IMR-90 (cell line): ENCODE measurements around the gene AFG3L2. TPM values are rescaled to one million over a fixed set of nuclear protein-coding genes. Genes with fewer than 3 reads are reported as not detected.

Experiments used
- ATAC-seq: fragments of 200-7000 bp; cut with Tn5 transposase; 2 replicates; pipeline ENCODE4 v1.9.1; 2020; ENCODE audit warnings: low read depth, mild to moderate bottlenecking, moderate library complexity
- BruUV-seq: library from RNA; stranded (reverse); fragments of 400-500 nt; replicated peaks from 2 replicates; lab custom pipeline; 2021; lab: Mats Ljungman, UMichigan
- CTCF ChIA-PET: fragments of 300-600 bp; formaldehyde crosslinking; extraction: SDS; loops from one replicate; lab custom pipeline; 2021; ENCODE audit warnings: antibody characterized with exemption; lab: Yijun Ruan, JAX
- POLR2A ChIA-PET: fragments of 300-600 bp; sonication (Branson Sonifier 250); formaldehyde crosslinking; loops from one replicate; lab custom pipeline; 2022; ENCODE audit warnings: antibody characterized with exemption; ENCODE audit not compliant: unreplicated experiment; lab: Charles Lee
- DNase-seq: peaks from one replicate; pipeline ENCODE4 v3.0.0; 2013
- H2AFZ ChIP-seq: replicated peaks from 2 replicates; pipeline ENCODE3; 2013; ENCODE audit warnings: low read length, mild to moderate bottlenecking; ENCODE audit not compliant: poor library complexity
- H2AK5ac ChIP-seq: 2 replicates; pipeline ENCODE4 v1.6.1; 2013; ENCODE audit warnings: low read depth, low read length, inconsistent platforms
- H2AK9ac ChIP-seq: replicated peaks from 2 replicates; pipeline ENCODE3; 2013; ENCODE audit warnings: mild to moderate bottlenecking, low read depth, low read length, moderate library complexity; ENCODE audit not compliant: poor library complexity
- H2BK120ac ChIP-seq: 2 replicates; pipeline ENCODE4 v1.6.1; 2013; ENCODE audit warnings: low read depth, low read length, inconsistent platforms
- H2BK15ac ChIP-seq: 3 replicates; pipeline ENCODE4 v1.6.1; 2013; ENCODE audit warnings: low read depth, low read length, inconsistent platforms
- H2BK20ac ChIP-seq: 2 replicates; pipeline ENCODE4 v1.6.1; 2013; ENCODE audit warnings: low read depth, mild to moderate bottlenecking, inconsistent platforms, low read length, moderate library complexity
- H2BK5ac ChIP-seq: 2 replicates; pipeline ENCODE4 v1.6.1; 2013; ENCODE audit warnings: mild to moderate bottlenecking, low read depth, low read length, inconsistent platforms; ENCODE audit not compliant: poor library complexity, severe bottlenecking
- H3K14ac ChIP-seq: replicated peaks from 2 replicates; pipeline ENCODE4 v1.6.1; 2013; ENCODE audit warnings: low read depth, low read length, inconsistent platforms
- H3K18ac ChIP-seq: 2 replicates; pipeline ENCODE4 v1.6.1; 2013; ENCODE audit warnings: low read depth, low read length, control low read depth
- H3K23ac ChIP-seq: 2 replicates; pipeline ENCODE4 v1.6.1; 2013; ENCODE audit warnings: low read depth, low read length, inconsistent platforms
- H3K27ac ChIP-seq: 2 replicates; pipeline ENCODE4 v1.5.1; 2013; ENCODE audit warnings: mild to moderate bottlenecking, control low read depth, low read length; ENCODE audit not compliant: insufficient read depth
- H3K27me3 ChIP-seq: 2 replicates; pipeline ENCODE4 v1.6.1; 2013; ENCODE audit warnings: low read length; ENCODE audit not compliant: control insufficient read depth, insufficient read depth
- H3K36me3 ChIP-seq: 2 replicates; pipeline ENCODE4 v1.6.1; 2013; ENCODE audit warnings: low read length, mixed read lengths; ENCODE audit not compliant: control insufficient read depth, insufficient read depth
- H3K4ac ChIP-seq: 2 replicates; pipeline ENCODE4 v1.6.1; 2013; ENCODE audit warnings: low read depth, low read length, inconsistent platforms
- H3K4me1 ChIP-seq: 2 replicates; pipeline ENCODE4 v1.6.1; 2013; ENCODE audit warnings: low read length, mixed read lengths; ENCODE audit not compliant: control insufficient read depth, insufficient read depth
- H3K4me2 ChIP-seq: 2 replicates; pipeline ENCODE4 v1.6.1; 2013; ENCODE audit warnings: low read depth, mild to moderate bottlenecking, control low read depth, low read length, moderate library complexity
- H3K4me3 ChIP-seq: 2 replicates; pipeline ENCODE4 v1.5.1; 2013; ENCODE audit warnings: low read depth, mild to moderate bottlenecking, control low read depth, low read length, moderate library complexity; ENCODE audit not compliant: insufficient read depth
- H3K56ac ChIP-seq: 2 replicates; pipeline ENCODE4 v1.6.1; 2013; ENCODE audit warnings: low read length, inconsistent platforms; ENCODE audit not compliant: insufficient read depth; ENCODE audit errors: extremely low read depth
- H3K79me1 ChIP-seq, 2 experiments: 2 replicates each; pipeline ENCODE4 v1.6.1; 2013; ENCODE audit warnings: low read length in 2 of 2, inconsistent platforms in 1 of 2, low read depth in 1 of 2
- H3K9ac ChIP-seq: 2 replicates; pipeline ENCODE4 v1.6.1; 2013; ENCODE audit warnings: low read depth, low read length, control low read depth
- H3K9me1 ChIP-seq: 2 replicates; pipeline ENCODE4 v1.6.1; 2013; ENCODE audit warnings: low read length, inconsistent platforms; ENCODE audit not compliant: insufficient read depth
- H3K9me3 ChIP-seq: 2 replicates; pipeline ENCODE4 v1.6.1; 2013; ENCODE audit warnings: low read length; ENCODE audit not compliant: control insufficient read depth, insufficient read depth
- H4K20me1 ChIP-seq: 2 replicates; pipeline ENCODE4 v1.6.1; 2013; ENCODE audit warnings: low read length, inconsistent platforms; ENCODE audit not compliant: insufficient read depth
- H4K5ac ChIP-seq: 2 replicates; pipeline ENCODE4 v1.6.1; 2013; ENCODE audit warnings: mild to moderate bottlenecking, low read depth, low read length, control low read depth
- H4K8ac ChIP-seq, 2 experiments: 2 replicates each; pipeline ENCODE4 v1.6.1; 2013; ENCODE audit warnings: low read depth in 2 of 2, low read length in 2 of 2, control low read depth in 1 of 2, inconsistent platforms in 1 of 2
- H4K91ac ChIP-seq: 2 replicates; pipeline ENCODE4 v1.6.1; 2013; ENCODE audit warnings: low read depth, low read length, inconsistent platforms; ENCODE audit not compliant: insufficient read depth
- CEBPB ChIP-seq: IDR thresholded peaks from 2 replicates; pipeline ENCODE4 v1.6.1; 2012; ENCODE audit warnings: low read depth, low read length, improper control_type of control experiment
- SMC3 ChIP-seq: fragments of 150-350 bp; IDR thresholded peaks from 2 replicates; pipeline ENCODE4 v1.6.1; 2016; ENCODE audit warnings: low read depth, mild to moderate bottlenecking, antibody characterized with exemption, low read length, moderate library complexity
- WGBS, 2 experiments: methylation state at CpG; one replicate each; pipeline versions ENCODE4 v1.1.5 to v1.1.7; 2013; ENCODE audit warnings: missing lambda C conversion rate in 2 of 2; ENCODE audit not compliant: insufficient read length in 1 of 2; ENCODE audit errors: extremely low coverage in 2 of 2; 5-methylcytosine and 5-hydroxymethylcytosine counted together
- dilution Hi-C: fragments of 300-500 bp; cut with HindIII; formaldehyde crosslinking; loops from one replicate; pipeline ENCODE4 v1.14.3; 2018; ENCODE audit warnings: low sequenced_read_pairs; ENCODE audit not compliant: unreplicated experiment
- in situ Hi-C: fragments of 300-500 bp; cut with MboI; formaldehyde crosslinking; loops from 3 replicates; pipeline ENCODE4 v1.14.3; 2019; ENCODE audit warnings: low sequenced_read_pairs, inconsistent platforms, mixed read lengths
- intact Hi-C: fragments of 100-400 bp; cut with micrococcal nuclease; formaldehyde crosslinking; loops from 2 replicates; pipeline ENCODE4 v1.10.0; 2022
- polyA plus RNA-seq, 3 experiments: library from polyadenylated mRNA; depleted of rRNA; stranded (reverse); fragments of >200 nt; gene quantifications; 2 replicates each; pipeline ENCODE4 v1.2.3, GENCODE V29; 2012; ENCODE audit warnings: low replicate concordance in 1 of 3
- total RNA-seq: library from RNA; depleted of rRNA; stranded (reverse); fragments of >200 nt; gene quantifications from 2 replicates; pipeline ENCODE4 v1.2.3, GENCODE V29; 2012

AFG3L2 gene
- total and polyA plus RNA-seq, 2 of the 4 experiments (the other 2 are of a cell fraction), result 26.9 to 37.6 TPM

DNA sequence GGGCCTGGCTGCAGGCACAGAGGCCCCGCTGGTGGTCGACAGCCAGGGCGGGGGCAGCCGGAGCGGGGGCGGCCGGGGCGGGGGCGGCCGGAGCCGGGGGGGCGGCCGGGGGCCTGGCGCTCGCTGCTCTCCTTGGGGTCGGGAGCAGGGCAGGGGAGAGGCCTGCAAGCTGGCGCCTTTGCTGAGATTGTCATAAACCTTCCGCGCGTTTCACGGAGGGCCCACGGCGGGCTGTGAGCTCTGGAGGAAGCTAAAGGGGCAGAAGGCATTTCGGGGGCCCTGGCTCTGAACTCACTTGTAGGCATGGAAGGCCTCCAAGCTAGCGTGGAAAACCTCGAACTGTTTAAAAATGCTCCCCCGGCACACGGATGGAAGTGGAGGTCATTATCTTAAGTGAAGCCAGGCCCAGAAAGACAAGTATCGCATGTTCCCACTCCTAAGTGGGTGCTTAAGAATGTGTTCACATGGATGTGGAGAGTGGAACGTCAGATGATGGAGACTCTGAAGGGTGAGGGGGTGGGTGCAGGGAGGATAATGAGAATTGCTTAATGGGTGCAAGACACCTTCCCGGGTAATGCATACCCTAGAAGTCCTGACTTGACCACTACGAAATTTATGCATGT lies 31.3 kb upstream of the AFG3L2 start:
- Histone ChIP-seq H3K4ac (peak overlapping the region; percentile 75), H2BK15ac (no peak overlapping the region), H2BK120ac (peak overlapping the region; percentile 46; the same call in 1 of the 2 replicates), H3K18ac (peak overlapping the region; percentile 4), H2AFZ (peak overlapping the region; percentile 90), H4K20me1 (no peaks in the 10 kb centered on the region; the same call in none of the 2 replicates), H3K27me3 (no peaks in the 10 kb centered on the region; the same call in 1 of the 2 replicates), H3K56ac (peak overlapping the region; percentile 74), H2AK5ac (peak overlapping the region; percentile 54; the same call in 1 of the 2 replicates), H3K14ac (peak overlapping the region; percentile 97), H3K9me3 (no peaks in the 10 kb centered on the region), H4K5ac (peak overlapping the region; percentile 2), H3K36me3 (no peaks in the 10 kb centered on the region; the same call in 1 of the 2 replicates), H3K4me2 (peak overlapping the region; percentile 90), H3K27ac (peak overlapping the region; percentile 86), H3K9ac (peak overlapping the region; percentile 90), H2BK20ac (no peak overlapping the region), H2AK9ac (peak overlapping the region; percentile 89), H2BK5ac (peak overlapping the region; percentile 62), H3K4me1 (peaks cover 4% of the 10 kb centered on the region), H4K91ac (peak overlapping the region; percentile 66), H3K4me3 (peak overlapping the region; percentile 68), H3K79me1 (peaks cover 13 to 40% of the 10 kb centered on the region in 2 experiments; a peak in 2 of 4 replicates), H3K23ac (peak overlapping the region; percentile 98), H3K9me1 (peaks cover 9% of the 10 kb centered on the region), H4K8ac (peak overlapping the region; percentile 11 to 44; a peak in 2 of 4 replicates)
- POLR2A ChIA-PET, result no interaction called here
- BruUV-seq, result no TSS peak
- intact Hi-C loops, result loop anchor here (5.0 kb wide), 1 partner anchor 249 kb away; the partner anchor contains the start of gene SPIRE1
- dilution Hi-C loops, result no loop called here
- DNase-seq (no peak), ATAC-seq (peak; percentile 13; the same call in 1 of the 2 replicates)
- CTCF ChIA-PET, result no interaction called here
- in situ Hi-C loops, result no loop called here
- no peak for TF ChIP-seq SMC3
- TF ChIP-seq CEBPB, result peak; percentile 29; the same call in 1 of the 2 replicates
- WGBS, 2 experiments, result 3% methylated on average over 8 of the region's 32 CpGs; no CpG with 5 or more reads in 1 of the 2 experiments
